ENCODE measurements around the gene ZDHHC21. TPM values are rescaled to one million over a fixed set of nuclear protein-coding genes. Genes with fewer than 3 reads are reported as not detected.

Gene ZDHHC21
- total RNA-seq, 1 experiment from 2014 or later = 9.0 TPM

DNA sequence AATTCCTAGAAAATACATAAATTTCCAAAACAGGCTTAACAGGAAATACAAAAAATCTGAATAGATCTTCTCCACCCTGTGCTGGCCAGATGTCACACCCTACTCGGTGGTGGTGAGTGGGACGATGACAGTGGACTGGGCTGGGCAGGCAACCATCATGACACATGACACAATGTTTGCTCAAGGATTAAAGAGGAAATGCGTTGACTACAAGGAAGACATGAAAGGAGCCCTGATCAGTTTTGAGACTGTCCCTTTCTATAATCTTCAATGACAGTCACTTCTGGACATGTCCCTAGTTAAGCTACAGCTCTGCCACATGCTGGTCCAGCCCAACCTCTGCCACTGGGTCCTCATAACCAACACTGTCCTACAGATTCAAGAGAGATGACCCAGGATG is 99.8 kb downstream of the ZDHHC21 start:
- no peak overlapping the region for H2BK5ac ChIP-seq (ENCODE audit: insufficient read length, low read length)
- no peak overlapping the region for H2BK20ac ChIP-seq (ENCODE audit: low read depth, low read length, poor library complexity, severe bottlenecking)
- no peak for DNase-seq

More for the DNA sequence above, 99.8 kb downstream of the ZDHHC21 start:
- Histone ChIP-seq H4K91ac (ENCODE audit: insufficient read length, low read depth, low read length) (no peak overlapping the region), H3K79me1 (ENCODE audit: insufficient read depth, low read depth, low read length, poor library complexity, severe bottlenecking) (no peaks in the 10 kb centered on the region), H2AFZ (ENCODE audit: low read length) (no peak overlapping the region), H2AK5ac (ENCODE audit: insufficient read length, low read length) (no peak overlapping the region), H3K9ac (ENCODE audit: extremely low read depth, insufficient read length, low read length) (no peak overlapping the region), H3K4me2 (ENCODE audit: insufficient read depth, insufficient read length, low read length) (no peak overlapping the region), H3K18ac (ENCODE audit: insufficient read length, low read depth, low read length) (no peak overlapping the region), H4K5ac (ENCODE audit: insufficient read length, low read depth, low read length) (no peak overlapping the region), H2BK15ac (ENCODE audit: low read depth, low read length) (no peak overlapping the region), H4K8ac (replicated peaks; ENCODE audit: insufficient read length, low read depth, low read length) (no peak overlapping the region), H4K20me1 (ENCODE audit: control insufficient read depth, insufficient read depth, insufficient read length) (no peaks in the 10 kb centered on the region), H3K14ac (ENCODE audit: insufficient read depth, low read length) (no peak overlapping the region), H3K27ac (ENCODE audit: insufficient read length, low read depth, low read length) (no peak overlapping the region), H3K23ac (ENCODE audit: insufficient read length, low read depth, low read length) (no peak overlapping the region), H3K27me3 (ENCODE audit: insufficient read depth, low read length) (no peaks in the 10 kb centered on the region), H3T11ph (ENCODE audit: low read length) (no peak overlapping the region), H2BK12ac (ENCODE audit: insufficient read length, low read depth, low read length) (peak overlapping the region; percentile 72), H3K79me2 (ENCODE audit: insufficient read depth, low read length) (no peaks in the 10 kb centered on the region), H2BK120ac (ENCODE audit: low read depth, low read length, poor library complexity, severe bottlenecking) (no peak overlapping the region), H3K9me3 (ENCODE audit: control insufficient read depth, low read depth, low read length) (no peaks in the 10 kb centered on the region), H3K4ac (ENCODE audit: low read depth, low read length) (no peak overlapping the region), H3K23me2 (ENCODE audit: insufficient read length, low read depth, low read length, poor library complexity, severe bottlenecking) (no peaks in the 10 kb centered on the region), H3K56ac (ENCODE audit: insufficient read length, low read depth, low read length) (no peak overlapping the region), H3K4me1 (ENCODE audit: insufficient read depth, low read length) (no peaks in the 10 kb centered on the region)
- H3K4me1 Mint-ChIP-seq = no peaks in the 10 kb centered on the region
- H3K4me3 Mint-ChIP-seq = no peak overlapping the region
- WGBS (ENCODE audit: extremely low coverage, insufficient read length, low lambda C conversion rate) = no CpG with 5 or more reads among the region's 3 CpGs
- peaks cover 0 to 20% (median 10%) of the 10 kb centered on the region in 3 experiments; a peak in 5 of 7 replicates for H3K36me3 Mint-ChIP-seq (ENCODE audit: insufficient read depth in 1 of 3, low read depth in 3 of 3)
- H3K27ac Mint-ChIP-seq = no peak overlapping the region; a peak in 1 of 7 replicates
- TF ChIP-seq, protein P1, sequence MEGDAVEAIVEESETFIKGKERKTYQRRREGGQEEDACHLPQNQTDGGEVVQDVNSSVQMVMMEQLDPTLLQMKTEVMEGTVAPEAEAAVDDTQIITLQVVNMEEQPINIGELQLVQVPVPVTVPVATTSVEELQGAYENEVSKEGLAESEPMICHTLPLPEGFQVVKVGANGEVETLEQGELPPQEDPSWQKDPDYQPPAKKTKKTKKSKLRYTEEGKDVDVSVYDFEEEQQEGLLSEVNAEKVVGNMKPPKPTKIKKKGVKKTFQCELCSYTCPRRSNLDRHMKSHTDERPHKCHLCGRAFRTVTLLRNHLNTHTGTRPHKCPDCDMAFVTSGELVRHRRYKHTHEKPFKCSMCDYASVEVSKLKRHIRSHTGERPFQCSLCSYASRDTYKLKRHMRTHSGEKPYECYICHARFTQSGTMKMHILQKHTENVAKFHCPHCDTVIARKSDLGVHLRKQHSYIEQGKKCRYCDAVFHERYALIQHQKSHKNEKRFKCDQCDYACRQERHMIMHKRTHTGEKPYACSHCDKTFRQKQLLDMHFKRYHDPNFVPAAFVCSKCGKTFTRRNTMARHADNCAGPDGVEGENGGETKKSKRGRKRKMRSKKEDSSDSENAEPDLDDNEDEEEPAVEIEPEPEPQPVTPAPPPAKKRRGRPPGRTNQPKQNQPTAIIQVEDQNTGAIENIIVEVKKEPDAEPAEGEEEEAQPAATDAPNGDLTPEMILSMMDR (conservative IDR thresholded peaks at IDR 0.05) = no peak
- H3K27me3 Mint-ChIP-seq (ENCODE audit: low read depth) = no peaks in the 10 kb centered on the region
- peaks cover 0 to 4% of the 10 kb centered on the region in 2 experiments; a peak in 2 of 5 replicates for H3K9me3 Mint-ChIP-seq
